Heart left ventricle (tissue), 13 donors: Measurements from ENCODE around the gene MYH4.

Experiments
- POLR2A ChIP-seq, 2 donors: fragments of 450-650 bp; IDR thresholded peaks; one replicate each; pipeline ENCODE4 v1.6.1; 2017; ENCODE audit warnings: antibody characterized with exemption in 2 of 2, mild to moderate bottlenecking in 2 of 2, moderate library complexity in 2 of 2
- TF ChIP-seq, protein P1 (sequence below), 12 donors: fragments of 200-600 bp; sonication (generic) in 4 of 12; IDR thresholded peaks; one replicate each; pipeline versions ENCODE4 v1.5.0 to v1.8.0; 2018 to 2022; ENCODE audit warnings: antibody characterized with exemption in 12 of 12, mild to moderate bottlenecking in 5 of 12
- donor health status: ischemic (EF 13 %, LVEDD 7.1; RV severe dilation, severe dysfunction).
- donor health status: DM: no; HTN: yes; CAD: no.
- donor health status: DM: no; HTN: no; CAD: no.
- donor health status: ischemic (EF 25% LVEDD 6.9; RV normal size, moderate dysfunction).
- donor health status: ischemic (EF 25% LVEDD 5.7; RV mildly dilated, moderate dysfunction).
- donor health status: ischemic (EF 35%, LVEDD 5.7; RV mildly dilated, moderate dysfunction).
- donor health status: nonischemic (EF 11% LVEDD 7.7; RV severe dilation, severe dysfunction).
- donor health status: DM: yes; HTN: yes; CAD: no.
- donor health status: PGD.
- donor health status: ischemic (EF 29% LVEDD 5.4; RV normal size, mild dysfunction).
- donor health status: nonischemic (EF 23%, LVEDD 6.1; RV moderate dilation, normal function).

DNA sequence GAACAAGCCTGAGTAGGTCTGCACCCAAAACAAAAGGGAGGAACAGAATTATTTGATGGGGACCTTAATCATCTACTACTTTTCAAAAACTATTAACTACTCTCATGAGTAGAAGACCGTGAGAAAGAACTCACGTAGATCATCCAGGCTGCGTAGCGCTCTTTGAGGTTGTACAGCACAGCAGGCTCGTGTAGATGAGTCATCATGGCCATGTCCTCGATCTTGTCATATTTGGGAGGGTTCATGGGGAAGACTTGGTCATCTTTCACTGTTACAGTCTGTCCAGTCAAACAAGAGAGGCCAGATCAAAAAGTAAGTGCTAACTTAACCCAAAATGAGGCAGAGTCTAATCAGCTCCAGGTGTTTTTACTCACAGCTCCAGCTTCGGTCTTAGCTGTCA, 46.7 kb upstream of the MYH4 start:
- TF ChIP-seq, protein P1, sequence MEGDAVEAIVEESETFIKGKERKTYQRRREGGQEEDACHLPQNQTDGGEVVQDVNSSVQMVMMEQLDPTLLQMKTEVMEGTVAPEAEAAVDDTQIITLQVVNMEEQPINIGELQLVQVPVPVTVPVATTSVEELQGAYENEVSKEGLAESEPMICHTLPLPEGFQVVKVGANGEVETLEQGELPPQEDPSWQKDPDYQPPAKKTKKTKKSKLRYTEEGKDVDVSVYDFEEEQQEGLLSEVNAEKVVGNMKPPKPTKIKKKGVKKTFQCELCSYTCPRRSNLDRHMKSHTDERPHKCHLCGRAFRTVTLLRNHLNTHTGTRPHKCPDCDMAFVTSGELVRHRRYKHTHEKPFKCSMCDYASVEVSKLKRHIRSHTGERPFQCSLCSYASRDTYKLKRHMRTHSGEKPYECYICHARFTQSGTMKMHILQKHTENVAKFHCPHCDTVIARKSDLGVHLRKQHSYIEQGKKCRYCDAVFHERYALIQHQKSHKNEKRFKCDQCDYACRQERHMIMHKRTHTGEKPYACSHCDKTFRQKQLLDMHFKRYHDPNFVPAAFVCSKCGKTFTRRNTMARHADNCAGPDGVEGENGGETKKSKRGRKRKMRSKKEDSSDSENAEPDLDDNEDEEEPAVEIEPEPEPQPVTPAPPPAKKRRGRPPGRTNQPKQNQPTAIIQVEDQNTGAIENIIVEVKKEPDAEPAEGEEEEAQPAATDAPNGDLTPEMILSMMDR (IDR thresholded peaks at IDR 0.05): no peak
- TF ChIP-seq POLR2A (IDR thresholded peaks at IDR 0.05): no peak
